ACC112 (cell line): ENCODE results near the gene EVPL.

Experiments used
- H2AFZ ChIP-seq: fragments of 200-600 bp; sonication (generic); one replicate; pipeline ENCODE4 v1.6.0; 2017; ENCODE audit warnings: antibody characterized with exemption, low read length; ENCODE audit not compliant: unreplicated experiment
- H3K27ac ChIP-seq: fragments of 200-600 bp; sonication (generic); 2 replicates; pipeline ENCODE4 v1.5.1; 2014; ENCODE audit warnings: low read depth, mild to moderate bottlenecking, antibody characterized with exemption, low read length, moderate library complexity
- H3K27me3 ChIP-seq: fragments of 200-600 bp; sonication (generic); 2 replicates; pipeline ENCODE4 v1.6.1; 2014; ENCODE audit warnings: mild to moderate bottlenecking, antibody characterized with exemption, low read length, moderate library complexity, mixed read lengths; ENCODE audit not compliant: insufficient read depth
- H3K36me3 ChIP-seq: fragments of 200-600 bp; sonication (generic); 2 replicates; pipeline ENCODE4 v1.6.1; 2016; ENCODE audit warnings: mild to moderate bottlenecking, antibody characterized with exemption, low read length, moderate library complexity, mixed read lengths; ENCODE audit not compliant: insufficient read depth
- H3K4me1 ChIP-seq: fragments of 200-600 bp; sonication (generic); one replicate; pipeline ENCODE4 v1.6.1; 2016; ENCODE audit warnings: low read length, mixed read lengths; ENCODE audit not compliant: insufficient read depth, unreplicated experiment, control insufficient read depth
- H3K4me3 ChIP-seq: fragments of 200-600 bp; sonication (generic); 2 replicates; pipeline ENCODE4 v1.5.1; 2014; ENCODE audit warnings: mild to moderate bottlenecking, low read depth, low read length
- H3K79me2 ChIP-seq: fragments of 200-600 bp; sonication (generic); one replicate; pipeline ENCODE4 v1.6.0; 2016; ENCODE audit warnings: low read length; ENCODE audit not compliant: control insufficient read depth, unreplicated experiment, insufficient read depth

Gene EVPL

GRCh38 chr17:75994802-75995370 is 32.2 kb downstream of the EVPL start:
- no peak overlapping the region for H3K27ac ChIP-seq
- H3K4me3 ChIP-seq = no peak overlapping the region
- H3K36me3 ChIP-seq = no peaks in the 10 kb centered on the region
- H3K27me3 ChIP-seq = no peaks in the 10 kb centered on the region
- H3K4me1 ChIP-seq = peaks cover 4% of the 10 kb centered on the region
- H2AFZ ChIP-seq = no peak overlapping the region
- H3K79me2 ChIP-seq = no peaks in the 10 kb centered on the region

- Histone ChIP-seq H3K4me3 (no peak overlapping the region), H3K79me2 (no peaks in the 10 kb centered on the region), H3K27ac (no peak overlapping the region), H3K4me1 (no peaks in the 10 kb centered on the region), H2AFZ (no peak overlapping the region), H3K36me3 (no peaks in the 10 kb centered on the region), H3K27me3 (no peaks in the 10 kb centered on the region)
Observed at GRCh38 chr17:75991396-75991795, 35.7 kb downstream of the EVPL start.

- H3K27me3 ChIP-seq = no peaks in the 10 kb centered on the region
- no peaks in the 10 kb centered on the region for H3K36me3 ChIP-seq
- H3K4me3 ChIP-seq = no peak overlapping the region
- H3K27ac ChIP-seq = no peak overlapping the region
- H3K4me1 ChIP-seq = peaks cover 18% of the 10 kb centered on the region
- H2AFZ ChIP-seq = no peak overlapping the region
- peaks cover 2% of the 10 kb centered on the region for H3K79me2 ChIP-seq
Observed at GRCh38 chr17:75987041-75987440, 40.1 kb downstream of the EVPL start.

GRCh38 chr17:75985986-75986385 is 41.1 kb downstream of the EVPL start:
- peaks cover 2% of the 10 kb centered on the region for H3K79me2 ChIP-seq
- H3K27me3 ChIP-seq = no peaks in the 10 kb centered on the region
- no peak overlapping the region for H2AFZ ChIP-seq
- no peaks in the 10 kb centered on the region for H3K36me3 ChIP-seq
- no peak overlapping the region for H3K27ac ChIP-seq
- H3K4me1 ChIP-seq = peaks cover 28% of the 10 kb centered on the region
- no peak overlapping the region for H3K4me3 ChIP-seq

GRCh38 chr17:75983501-75984181 is 43.5 kb downstream of the EVPL start:
- no peak overlapping the region; the same call in 1 of the 2 replicates for H3K27ac ChIP-seq
- H3K36me3 ChIP-seq = no peaks in the 10 kb centered on the region
- no peak overlapping the region for H2AFZ ChIP-seq
- no peak overlapping the region for H3K4me3 ChIP-seq
- no peaks in the 10 kb centered on the region for H3K27me3 ChIP-seq
- peaks cover 39% of the 10 kb centered on the region for H3K4me1 ChIP-seq
- peaks cover 5% of the 10 kb centered on the region for H3K79me2 ChIP-seq

- no peaks in the 10 kb centered on the region for H3K27me3 ChIP-seq
- peak overlapping the region; percentile 43 for H2AFZ ChIP-seq
- peaks cover 50% of the 10 kb centered on the region for H3K4me1 ChIP-seq
- H3K4me3 ChIP-seq = no peak overlapping the region
- H3K36me3 ChIP-seq = no peaks in the 10 kb centered on the region
- peak overlapping the region; percentile 72 for H3K27ac ChIP-seq
- peaks cover 24% of the 10 kb centered on the region for H3K79me2 ChIP-seq
Observed at GRCh38 chr17:75981019-75981615, 46.0 kb downstream of the EVPL start.

- H3K36me3 ChIP-seq = no peaks in the 10 kb centered on the region
- H2AFZ ChIP-seq = no peak overlapping the region
- H3K79me2 ChIP-seq = peaks cover 31% of the 10 kb centered on the region
- peaks cover 53% of the 10 kb centered on the region for H3K4me1 ChIP-seq
- peak overlapping the region; percentile 90 for H3K27ac ChIP-seq
- H3K4me3 ChIP-seq = peak overlapping the region; percentile 98
- no peaks in the 10 kb centered on the region for H3K27me3 ChIP-seq
Observed at GRCh38 chr17:75980188-75981018, 46.7 kb downstream of the EVPL start.

- H3K4me3 ChIP-seq = peak overlapping the region; percentile 98
- peaks cover 53% of the 10 kb centered on the region for H3K4me1 ChIP-seq
Observed at GRCh38 chr17:75979705-75980187, 47.4 kb downstream of the EVPL start.

GRCh38 chr17:75978938-75979704 is 48.0 kb downstream of the EVPL start, which contains the start of the genes ACOX1 and TEN1:
Gene ACOX1 (minus strand): TSS chr17:75979166. CDS start chr17:75979073, 93 bp downstream.
Gene TEN1 (plus strand): TSS chr17:75979240. CDS start chr17:75986193, 6,953 bp downstream.
- Histone ChIP-seq H3K4me1 (peaks cover 51% of the 10 kb centered on the region), H3K36me3 (no peaks in the 10 kb centered on the region), H2AFZ (peak within 1 kb of the TSS; percentile 88), H3K27ac (peak within 1 kb of the TSS; percentile 90), H3K4me3 (peak within 1 kb of the TSS; percentile 98), H3K27me3 (no peaks in the 10 kb centered on the region), H3K79me2 (peaks cover 35% of the 10 kb centered on the region)

More at GRCh38 chr17:75979705-75980187, 47.4 kb downstream of the EVPL start:
- Histone ChIP-seq H3K79me2 (peaks cover 35% of the 10 kb centered on the region), H3K27ac (peak overlapping the region; percentile 90), H2AFZ (peak overlapping the region; percentile 36), H3K27me3 (no peaks in the 10 kb centered on the region), H3K36me3 (no peaks in the 10 kb centered on the region)
